Effector CD8-positive, alpha-beta T cell (primary cell): ENCODE measurements around the gene PHACTR1.
"Not testable (repeated sequence)": the region's sequence is repeated elsewhere in the genome, so short reads cannot be mapped to it uniquely, and the experiment has no call there.

Source experiments
- DNase-seq: peaks from one replicate; lab custom pipeline; 2025; lab: John Stamatoyannopoulos, UW

The PHACTR1 gene

GRCh38 chr6:12903246-12903645 is 186.7 kb downstream of the PHACTR1 start:
- no peak for DNase-seq

DNA sequence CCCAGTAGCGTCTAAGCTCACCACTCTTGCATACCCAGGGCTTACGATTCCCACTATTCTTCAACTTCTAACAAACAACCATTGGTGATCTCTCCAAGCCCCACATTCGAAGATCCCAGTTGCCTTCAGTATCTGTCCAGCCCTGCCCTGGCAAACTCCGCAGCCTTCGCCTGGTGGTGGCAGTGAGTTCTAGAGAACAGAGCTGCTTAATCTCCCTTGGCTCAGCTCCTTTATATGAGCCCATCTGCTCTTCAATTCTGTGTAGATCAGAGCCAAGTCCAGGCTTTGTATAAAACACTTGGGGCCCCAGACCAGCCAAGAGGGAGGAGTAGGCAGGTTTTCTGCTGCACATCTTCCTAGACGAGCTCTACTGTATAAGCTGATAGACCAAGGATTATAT is 193.3 kb downstream of the PHACTR1 start:
- DNase-seq, result no peak

GRCh38 chr6:12911427-12911826 is 194.9 kb downstream of the PHACTR1 start:
- DNase-seq, result no peak

DNA sequence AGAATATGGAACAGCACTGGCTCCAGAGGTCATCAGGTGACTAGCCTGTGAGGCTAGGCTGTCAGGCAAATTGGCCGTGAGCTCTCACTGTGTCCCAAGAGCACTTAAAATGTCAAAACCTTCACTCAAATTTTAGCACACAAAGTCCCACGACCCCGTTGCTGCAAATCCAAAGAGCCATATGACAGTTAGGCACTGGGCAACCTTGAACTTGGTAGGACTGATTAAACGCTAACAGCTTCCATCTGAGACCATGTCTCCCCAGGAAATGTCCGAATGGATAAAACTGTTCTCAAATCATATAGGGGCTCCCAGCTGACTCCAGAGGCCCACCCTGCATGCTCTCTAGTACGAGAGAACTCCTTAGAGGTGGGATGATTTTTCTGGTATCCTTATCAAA is 196.6 kb downstream of the PHACTR1 start:
- DNase-seq, result no peak

DNA sequence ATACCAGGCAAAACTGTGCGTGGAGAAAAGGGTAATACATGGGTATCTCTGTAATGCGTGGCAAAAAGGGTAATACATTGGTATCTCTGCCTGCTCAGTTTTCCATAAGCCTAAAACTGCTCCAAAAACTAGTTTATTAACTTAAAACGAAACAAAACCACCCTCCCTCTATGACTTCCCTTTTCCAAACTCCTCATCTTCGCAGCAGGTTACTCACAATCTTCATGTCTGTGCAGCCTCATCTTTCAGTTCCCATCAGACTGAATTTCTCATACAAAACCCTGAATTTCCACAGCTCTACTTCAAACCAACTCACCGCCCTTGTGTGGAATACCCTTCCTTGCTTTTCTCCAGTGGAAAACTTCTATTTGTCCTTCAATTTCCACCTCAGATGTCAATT is 199.4 kb downstream of the PHACTR1 start:
- DNase-seq, result no peak

GRCh38 chr6:12916420-12917136 is 200.0 kb downstream of the PHACTR1 start:
- DNase-seq, result no peak

DNA sequence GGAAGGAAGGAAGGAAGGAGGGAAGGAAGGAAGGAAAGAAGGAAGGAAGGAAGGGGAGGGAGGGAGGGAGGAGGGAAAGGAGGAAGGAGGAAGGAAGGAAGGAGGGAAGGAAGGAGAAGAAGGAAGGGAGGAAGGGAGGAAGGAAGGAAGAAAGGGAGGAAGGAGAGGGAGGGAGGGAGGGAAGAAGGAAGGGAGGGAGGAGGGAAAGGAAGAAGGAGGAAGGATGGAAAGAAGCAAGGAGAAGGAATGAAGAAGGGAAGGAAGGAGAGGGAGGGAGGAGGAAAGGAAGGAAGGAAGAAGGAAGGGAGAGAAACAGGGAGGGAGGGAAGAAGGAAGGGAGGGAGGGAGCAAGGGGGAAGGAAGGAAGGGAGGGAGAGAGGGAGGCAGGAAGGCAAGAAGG is 204.9 kb downstream of the PHACTR1 start:
- no peak for DNase-seq

- no peak for DNase-seq
Observed at GRCh38 chr6:12923644-12924235, 207.2 kb downstream of the PHACTR1 start.

- no peak for DNase-seq
Observed at GRCh38 chr6:12924911-12925310, 208.3 kb downstream of the PHACTR1 start.

GRCh38 chr6:12927746-12928145 is 211.2 kb downstream of the PHACTR1 start:
- no peak for DNase-seq

GRCh38 chr6:12929678-12930077 is 213.1 kb downstream of the PHACTR1 start:
- DNase-seq, result no peak

DNA sequence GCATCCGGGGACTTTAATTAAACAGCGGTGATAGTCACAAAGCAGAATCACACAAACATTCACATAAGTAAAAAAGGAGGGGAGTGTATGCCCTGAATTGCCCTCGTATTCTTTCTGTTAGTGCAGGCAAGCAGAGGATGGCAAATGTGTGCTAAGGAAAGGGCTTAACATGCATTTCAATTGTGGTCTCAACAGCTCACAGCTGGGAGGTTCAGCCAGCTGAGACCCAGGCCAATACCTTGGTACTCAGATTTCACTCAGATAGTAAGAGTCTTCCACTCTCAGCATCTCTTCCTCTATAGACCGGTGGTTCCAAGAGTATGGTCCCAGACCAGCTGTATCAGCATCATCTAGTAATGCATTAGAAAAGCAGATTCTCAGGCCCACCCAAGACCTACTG is 215.1 kb downstream of the PHACTR1 start:
- no peak for DNase-seq

DNA sequence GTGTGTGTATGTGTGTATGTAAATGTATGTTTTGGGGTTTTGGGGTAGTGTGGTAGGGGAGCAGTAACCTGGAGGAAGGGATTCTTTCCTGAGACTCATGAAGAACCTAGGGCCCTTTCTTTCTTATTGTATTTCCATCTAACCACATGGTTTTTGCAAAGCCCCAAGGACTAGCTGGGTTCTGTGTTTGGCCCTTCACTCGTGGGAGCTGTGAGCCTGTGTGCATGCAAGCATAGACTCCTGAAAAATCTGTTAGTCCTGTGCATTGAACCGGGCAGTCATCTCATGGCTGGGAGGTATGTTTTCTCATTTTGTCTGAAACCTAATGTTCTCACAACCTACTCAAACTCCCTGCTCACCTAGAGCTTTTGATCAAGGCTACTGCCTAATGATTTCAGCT is 219.1 kb downstream of the PHACTR1 start:
- DNase-seq, result no peak

GRCh38 chr6:12937971-12938370 is 221.4 kb downstream of the PHACTR1 start:
- DNase-seq, result no peak

- no peak for DNase-seq
Observed at GRCh38 chr6:12939314-12939713, 222.7 kb downstream of the PHACTR1 start.

DNA sequence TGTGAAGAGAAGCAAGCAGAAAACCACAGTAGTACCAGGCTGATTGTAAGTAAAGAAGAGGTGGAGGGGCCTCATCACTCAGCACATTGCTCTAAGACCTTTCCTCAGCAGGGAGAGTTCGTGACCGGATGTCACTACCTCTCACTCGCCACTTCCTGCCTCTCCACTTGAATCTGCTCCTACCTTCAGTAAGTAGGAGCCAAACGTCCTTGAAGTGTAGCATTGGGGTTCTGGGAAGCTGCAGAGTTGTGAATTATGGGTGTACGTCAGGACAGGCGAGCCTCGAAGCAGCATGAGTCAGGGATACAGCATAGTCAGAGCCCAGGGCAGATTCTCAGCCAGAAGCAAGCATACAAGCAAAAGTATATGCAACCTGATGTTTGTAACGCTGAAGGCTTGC is 224.9 kb downstream of the PHACTR1 start:
- no peak for DNase-seq

GRCh38 chr6:12943549-12943948 is 227.0 kb downstream of the PHACTR1 start:
- no peak for DNase-seq

DNA sequence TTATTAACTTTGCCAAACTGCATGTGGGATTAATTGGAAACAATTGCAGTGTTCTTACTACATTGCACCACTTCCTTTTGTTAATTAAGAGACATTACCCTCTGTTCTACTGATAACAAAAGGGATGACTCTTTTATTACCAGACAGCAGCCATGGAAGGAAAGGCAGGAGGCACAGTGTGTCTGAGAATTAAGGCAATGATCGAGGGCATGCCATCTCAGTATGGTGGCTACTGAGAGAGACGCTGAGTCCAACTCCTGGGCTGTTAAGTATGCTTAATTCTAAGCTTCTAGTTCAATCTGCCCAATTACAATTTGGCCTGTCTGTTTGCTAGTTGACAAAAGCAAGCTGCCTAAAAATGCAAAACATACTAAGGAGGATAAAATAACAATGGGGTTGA is 227.4 kb downstream of the PHACTR1 start:
- DNase-seq, result no peak

DNA sequence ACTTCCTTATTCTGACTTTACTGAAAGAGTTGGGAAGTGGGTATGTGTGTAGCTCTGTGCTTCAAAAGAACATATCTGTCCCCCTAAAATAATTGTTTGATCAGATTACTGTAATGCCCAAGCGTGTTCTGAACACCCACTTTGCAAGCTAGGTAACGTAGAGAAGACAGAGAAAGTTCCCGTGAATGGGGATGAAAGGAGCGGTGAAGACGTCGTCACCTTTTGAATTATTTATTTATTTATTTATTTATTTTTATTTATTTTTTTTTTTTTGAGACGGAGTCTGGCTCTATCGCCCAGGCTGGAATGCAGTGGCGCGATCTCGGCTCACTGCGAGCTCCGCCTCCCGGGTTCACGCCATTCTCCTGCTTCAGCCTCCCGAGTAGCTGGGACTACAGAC is 228.0 kb downstream of the PHACTR1 start:
- DNase-seq, result not testable (repeated sequence)

DNA sequence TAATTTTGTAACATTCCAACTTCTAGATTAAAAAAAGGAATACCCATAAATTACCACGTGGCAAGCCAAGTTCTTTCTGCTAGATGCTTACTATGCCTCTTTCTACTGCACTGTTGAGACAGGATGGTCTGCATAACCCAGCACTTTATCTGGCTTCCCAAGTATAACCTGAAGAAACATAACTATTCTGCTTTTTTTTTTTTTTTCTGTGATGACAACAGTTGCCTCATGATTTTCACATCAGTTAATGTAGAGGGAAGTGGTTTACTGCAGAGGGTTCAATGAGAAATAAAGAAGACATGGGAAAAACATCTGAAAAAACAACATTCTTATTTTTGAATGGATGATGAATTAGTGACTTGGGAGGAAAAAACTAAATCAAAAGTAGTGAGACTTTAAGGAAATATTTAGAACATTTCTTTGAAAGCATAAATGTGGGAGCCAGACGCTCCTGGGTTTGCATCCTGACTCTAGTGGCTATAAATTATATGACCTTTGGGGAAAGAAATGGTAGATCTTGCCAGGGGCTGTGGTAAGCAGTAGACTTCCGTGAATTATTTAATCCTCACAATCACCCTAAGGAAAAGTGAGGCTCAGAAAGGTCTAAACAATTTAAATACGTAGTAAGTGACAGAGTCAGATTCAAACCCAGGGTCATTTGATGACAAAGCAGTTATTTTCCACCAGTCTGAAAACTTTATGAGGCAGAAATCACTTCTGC is 230.7 kb downstream of the PHACTR1 start:
- DNase-seq, result no peak

- DNase-seq, result no peak
Observed at GRCh38 chr6:12947967-12948366, 231.4 kb downstream of the PHACTR1 start.

GRCh38 chr6:12950976-12951375 is 234.4 kb downstream of the PHACTR1 start:
- DNase-seq, result no peak

- no peak for DNase-seq
Observed at GRCh38 chr6:12951415-12951814, 234.8 kb downstream of the PHACTR1 start.
